ENCODE data around the gene PTGR2.
"Not testable (repeated sequence)": the region's sequence is repeated elsewhere in the genome, so short reads cannot be mapped to it uniquely, and the experiment has no call there.

PTGR2 gene

GRCh38 chr14:73829526-73830431 lies 21.9 kb upstream of the PTGR2 start:
- in situ Hi-C loops (cut with MboI; ENCODE audit: low sequenced_read_pairs), result no loop called here

GRCh38 chr14:73833034-73833433 lies 18.6 kb upstream of the PTGR2 start:
- in situ Hi-C loops (cut with MboI; ENCODE audit: low sequenced_read_pairs), result no loop called here

DNA sequence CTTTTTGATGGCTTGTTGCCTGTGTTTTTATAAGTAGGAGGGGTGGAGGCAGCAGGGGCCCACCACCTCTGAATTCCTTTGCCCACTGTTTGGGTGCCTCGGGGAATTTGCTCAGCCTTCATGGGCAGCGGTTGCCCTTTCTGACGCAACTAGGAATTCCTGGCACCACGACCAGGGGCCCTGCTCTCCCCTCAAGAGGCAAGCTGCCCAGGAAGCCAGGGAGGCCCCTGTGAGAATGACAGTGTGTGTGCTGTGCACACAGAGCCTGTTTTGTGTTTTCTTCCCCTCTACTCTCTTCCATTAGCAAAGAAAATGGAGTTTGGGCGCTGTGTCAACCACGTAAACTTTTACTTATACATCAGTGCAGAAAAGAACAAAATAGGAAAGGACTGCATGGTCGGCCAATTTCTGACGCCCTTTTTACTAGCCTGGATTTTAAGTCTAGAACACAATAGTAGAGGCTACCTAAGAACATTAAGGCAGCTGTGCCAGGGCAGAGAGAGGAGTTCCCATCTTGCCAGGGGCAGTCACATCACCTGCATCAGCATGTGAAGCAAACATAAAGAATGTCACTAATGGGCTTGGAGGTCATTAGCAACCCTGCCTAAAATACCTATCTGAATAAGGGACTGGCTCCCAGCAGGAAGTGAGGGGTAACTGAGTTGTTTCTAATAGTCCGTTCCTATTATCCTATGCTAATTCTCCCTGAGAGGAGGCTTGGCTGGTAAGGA lies 17.9 kb upstream of the PTGR2 start:
- in situ Hi-C loops (cut with MboI; ENCODE audit: low sequenced_read_pairs), result no loop called here

- in situ Hi-C loops (cut with MboI; ENCODE audit: low sequenced_read_pairs), result no loop called here
These were observed 17.4 kb upstream of the PTGR2 start for GRCh38 chr14:73834261-73834625.

DNA sequence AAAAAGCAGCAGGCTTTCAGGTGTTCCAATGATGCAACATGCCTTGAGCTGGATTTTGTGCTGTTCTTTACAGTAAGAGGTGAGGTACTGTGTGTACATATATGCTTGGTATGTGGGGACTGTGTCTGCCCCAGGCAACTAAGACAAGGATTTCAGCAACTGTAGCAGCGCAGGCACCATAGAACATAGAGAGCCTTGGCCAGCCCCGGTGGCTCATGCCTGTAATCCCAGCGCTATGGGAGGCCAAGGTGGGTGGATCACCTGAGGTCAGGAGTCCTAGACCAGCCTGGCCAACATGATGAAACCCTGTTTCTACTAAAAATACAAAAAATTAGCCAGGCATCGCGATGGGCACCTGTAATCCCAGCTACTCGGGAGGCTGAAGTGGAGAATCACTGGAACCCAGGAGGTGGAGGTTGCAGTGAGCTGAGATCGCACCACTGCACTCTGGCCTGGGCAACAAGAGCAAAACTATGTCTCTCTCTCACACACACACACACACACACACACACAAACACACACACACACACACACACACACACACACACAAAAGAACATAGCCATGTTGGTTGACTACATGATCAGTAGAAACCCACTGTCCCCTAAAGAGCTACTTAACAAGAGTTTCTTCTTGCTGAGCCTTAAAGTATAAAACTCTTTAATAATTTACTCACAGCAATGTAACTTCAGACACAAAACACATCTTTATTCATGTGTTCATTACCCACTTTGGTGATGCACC lies 13.2 kb upstream of the PTGR2 start:
- in situ Hi-C loops (cut with MboI; ENCODE audit: low sequenced_read_pairs), result not testable (repeated sequence)

DNA sequence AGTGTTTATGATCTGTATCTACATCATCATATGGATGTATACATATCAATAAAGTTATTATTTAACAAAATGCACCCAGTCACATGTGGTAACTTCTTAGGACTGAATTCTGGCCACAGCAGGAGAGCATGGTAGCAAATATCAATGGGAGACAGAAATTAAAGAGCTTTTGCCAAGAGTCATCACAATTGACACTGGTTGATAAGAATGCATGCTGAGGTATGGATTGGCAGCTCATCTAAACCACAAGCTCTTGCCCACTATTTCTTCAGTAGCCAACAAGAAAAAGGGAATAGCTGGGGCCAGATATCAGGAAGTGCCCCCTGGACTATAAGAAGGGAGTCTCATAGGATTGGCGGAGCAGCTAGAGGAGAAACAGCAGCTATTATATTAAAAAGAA lies 9.4 kb upstream of the PTGR2 start:
- in situ Hi-C loops (cut with MboI; ENCODE audit: low sequenced_read_pairs), result no loop called here

DNA sequence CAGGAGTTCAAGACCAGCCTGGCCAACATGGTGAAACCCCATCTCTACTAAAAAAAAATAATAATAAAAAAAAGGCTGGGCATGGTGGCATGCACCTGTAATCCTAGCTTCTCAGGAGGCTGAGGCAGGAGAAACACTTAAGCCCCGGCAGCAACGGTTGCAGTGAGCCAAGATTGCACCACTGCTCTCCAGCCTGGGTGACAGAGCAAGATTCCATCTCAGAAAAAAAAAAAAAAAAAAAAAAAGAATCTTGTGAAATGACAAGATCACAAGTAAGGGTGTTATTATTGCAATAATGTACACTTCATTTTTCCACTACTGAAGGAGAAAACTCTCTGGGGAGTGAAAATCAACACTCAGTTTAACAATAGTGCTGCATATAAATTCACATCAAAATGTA lies 8.8 kb upstream of the PTGR2 start:
- in situ Hi-C loops (cut with MboI; ENCODE audit: low sequenced_read_pairs), result no loop called here

DNA sequence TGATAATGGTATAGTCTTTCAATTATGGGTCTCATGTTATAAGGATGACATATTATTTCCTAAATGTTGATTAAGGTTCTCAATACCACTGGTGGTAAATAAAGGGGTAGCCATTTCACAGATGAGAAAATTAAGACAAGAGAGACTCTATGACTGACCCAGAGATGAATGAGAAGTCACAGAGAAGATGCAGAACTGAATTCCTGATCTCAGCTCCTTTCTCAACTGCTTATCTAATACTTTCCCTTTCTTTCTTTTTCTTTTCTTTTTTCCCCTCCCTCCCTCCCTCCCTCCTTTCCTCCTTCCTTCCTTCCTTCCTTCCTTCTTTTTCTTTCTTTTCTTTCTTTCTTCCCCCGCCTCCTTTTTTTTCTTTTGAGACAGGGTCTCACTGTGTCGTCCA lies 8.3 kb upstream of the PTGR2 start:
- in situ Hi-C loops (cut with MboI; ENCODE audit: low sequenced_read_pairs), result no loop called here

GRCh38 chr14:73846947-73847346 lies 4.7 kb upstream of the PTGR2 start:
- in situ Hi-C loops (cut with MboI; ENCODE audit: low sequenced_read_pairs), result no loop called here

DNA sequence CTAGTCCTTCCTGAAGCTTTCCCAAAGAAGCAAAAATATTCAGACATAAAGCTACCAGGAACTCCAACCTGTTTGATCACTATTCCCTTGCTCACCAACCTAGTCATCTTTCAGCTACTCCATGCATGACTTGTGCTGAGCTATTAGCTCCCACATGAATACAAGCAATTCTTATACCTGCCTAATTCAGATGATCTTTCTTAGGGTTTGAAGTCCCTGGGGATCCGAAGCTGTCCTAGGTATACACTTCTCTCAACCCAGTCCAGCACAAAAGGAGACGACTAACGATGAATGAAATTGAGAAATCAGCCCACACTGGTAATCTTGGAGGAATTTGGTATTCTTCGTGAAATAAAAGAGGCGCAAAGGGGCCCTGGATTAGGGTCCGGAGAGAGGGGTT lies 631 bp upstream of the PTGR2 start:
- in situ Hi-C loops (cut with MboI; ENCODE audit: low sequenced_read_pairs), result no loop called here

DNA sequence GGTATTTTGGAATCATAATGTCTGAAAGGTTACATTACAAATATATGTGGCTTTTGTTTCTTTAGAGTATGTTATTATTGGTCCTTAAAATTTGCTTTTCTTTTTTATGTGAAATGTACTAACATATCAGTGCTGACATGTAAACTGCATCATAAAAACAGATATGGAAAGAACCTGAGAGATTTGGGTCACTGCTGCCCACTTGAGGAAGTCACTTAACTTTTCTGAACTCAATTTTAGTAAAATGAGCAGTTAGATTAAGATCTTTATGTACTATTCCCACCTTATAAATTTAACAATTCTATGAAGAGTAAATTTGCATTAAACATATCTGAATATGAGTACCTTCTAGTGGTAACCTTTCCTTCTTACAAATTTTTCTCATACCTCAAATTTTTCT lies 7.5 kb downstream of the PTGR2 start:
- in situ Hi-C loops (cut with MboI; ENCODE audit: low sequenced_read_pairs), result no loop called here

- in situ Hi-C loops (cut with MboI; ENCODE audit: low sequenced_read_pairs), result no loop called here
These were observed 9.4 kb downstream of the PTGR2 start for GRCh38 chr14:73861073-73861472.

- in situ Hi-C loops (cut with MboI; ENCODE audit: low sequenced_read_pairs), result no loop called here
These were observed 10.8 kb downstream of the PTGR2 start for GRCh38 chr14:73862480-73862879.

DNA sequence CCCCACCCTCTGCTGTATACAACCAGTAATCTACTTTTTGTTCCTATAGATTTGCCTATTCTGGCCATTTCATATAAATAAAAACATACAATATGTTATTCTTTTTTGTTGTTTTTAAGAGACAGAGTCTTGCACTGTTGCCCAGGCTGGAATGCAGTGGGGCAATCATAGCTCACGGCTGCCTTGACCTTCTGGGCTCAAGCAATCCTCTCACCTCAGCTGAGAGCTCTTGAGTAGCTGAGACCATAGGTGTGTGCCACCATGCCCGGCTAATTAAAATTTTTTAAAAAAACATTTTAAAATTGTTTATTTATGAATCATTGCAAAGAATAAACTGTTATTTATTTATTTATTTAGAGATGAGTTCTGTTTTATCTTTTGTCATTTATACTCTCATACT lies 11.6 kb downstream of the PTGR2 start:
- in situ Hi-C loops (cut with MboI; ENCODE audit: low sequenced_read_pairs), result no loop called here

DNA sequence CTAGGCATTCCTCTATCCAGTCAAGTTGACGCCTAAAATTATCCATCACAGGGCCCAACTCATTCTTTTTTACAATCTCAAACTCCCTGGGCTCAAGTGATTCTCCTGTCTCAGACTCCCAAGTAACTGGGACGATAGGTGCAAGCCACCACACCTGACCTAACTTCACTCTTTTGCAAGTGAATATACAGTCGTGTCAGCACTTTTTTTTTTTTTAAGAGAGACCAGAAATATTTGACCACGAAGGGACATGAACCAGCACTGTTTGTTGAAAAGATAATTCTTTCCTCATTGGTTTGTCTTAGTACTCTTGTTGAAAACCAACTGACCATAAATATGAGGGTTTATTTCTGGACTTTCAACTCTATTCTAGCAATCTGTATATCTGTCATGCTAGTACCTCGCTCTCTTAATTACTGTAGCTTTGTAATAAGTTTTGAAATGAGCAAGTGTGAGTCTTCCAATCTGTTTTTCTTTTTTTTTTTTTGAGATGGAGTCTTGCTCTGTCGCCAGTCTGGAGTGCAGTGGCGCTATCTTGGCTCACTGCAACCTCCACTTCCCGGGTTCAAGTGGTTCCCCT lies 14.0 kb downstream of the PTGR2 start:
- in situ Hi-C loops (cut with MboI; ENCODE audit: low sequenced_read_pairs), result no loop called here

GRCh38 chr14:73869754-73870153 lies 18.1 kb downstream of the PTGR2 start:
- in situ Hi-C loops (cut with MboI; ENCODE audit: low sequenced_read_pairs), result not testable (repeated sequence)

DNA sequence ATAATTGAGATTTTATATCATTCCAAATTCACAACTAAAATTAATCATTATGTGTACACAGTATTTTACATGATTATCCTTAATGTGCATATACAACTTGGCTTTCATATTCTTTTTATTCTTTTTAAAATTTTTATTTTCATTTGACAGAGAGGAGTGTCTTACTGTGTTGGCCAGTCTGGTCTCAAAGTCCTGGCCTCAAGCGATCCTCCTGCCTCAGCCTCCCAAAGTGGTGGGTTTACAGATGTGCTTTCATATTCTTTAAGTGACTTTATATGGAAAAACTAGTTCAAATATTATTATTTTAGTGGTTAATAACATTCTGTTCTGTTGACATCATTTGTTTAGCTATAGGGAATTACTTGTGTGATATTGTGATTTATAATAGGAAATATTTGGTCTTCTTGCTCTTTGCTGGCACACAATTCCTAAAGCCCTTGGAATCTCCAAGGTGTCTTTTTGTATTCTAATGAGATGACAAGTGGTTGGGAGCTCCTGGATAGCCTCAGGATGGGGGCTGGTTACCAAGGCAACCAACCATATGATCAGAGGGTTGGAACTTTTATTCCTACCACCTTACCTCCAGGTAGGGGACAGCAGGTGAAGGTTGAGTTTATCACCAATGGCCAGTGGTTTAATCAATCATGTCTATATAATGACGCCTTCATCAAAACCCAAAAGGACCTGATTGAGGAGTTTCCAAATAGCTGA lies 19.0 kb downstream of the PTGR2 start:
- in situ Hi-C loops (cut with MboI; ENCODE audit: low sequenced_read_pairs), result no loop called here

DNA sequence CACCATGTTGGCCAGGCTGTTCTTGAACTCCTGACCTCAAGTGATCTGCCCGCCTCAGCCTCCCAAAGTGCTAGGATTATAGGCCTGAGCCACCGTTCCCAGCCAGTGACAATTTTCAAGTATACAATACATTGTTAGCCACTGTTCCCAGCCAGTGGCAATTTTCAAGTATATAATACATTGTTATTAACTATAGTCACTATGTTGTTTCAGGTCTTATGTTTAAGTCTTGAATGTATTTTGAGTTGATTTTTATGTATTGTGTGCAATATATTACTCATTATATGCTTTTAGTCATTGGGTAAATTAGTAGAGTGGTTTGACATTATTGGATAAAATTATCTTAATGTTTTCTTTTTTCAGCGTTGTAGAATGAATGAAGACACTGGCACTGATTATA lies 22.0 kb downstream of the PTGR2 start:
- in situ Hi-C loops (cut with MboI; ENCODE audit: low sequenced_read_pairs), result no loop called here

- in situ Hi-C loops (cut with MboI; ENCODE audit: low sequenced_read_pairs), result no loop called here
These were observed 26.2 kb downstream of the PTGR2 start for GRCh38 chr14:73877790-73878189.

DNA sequence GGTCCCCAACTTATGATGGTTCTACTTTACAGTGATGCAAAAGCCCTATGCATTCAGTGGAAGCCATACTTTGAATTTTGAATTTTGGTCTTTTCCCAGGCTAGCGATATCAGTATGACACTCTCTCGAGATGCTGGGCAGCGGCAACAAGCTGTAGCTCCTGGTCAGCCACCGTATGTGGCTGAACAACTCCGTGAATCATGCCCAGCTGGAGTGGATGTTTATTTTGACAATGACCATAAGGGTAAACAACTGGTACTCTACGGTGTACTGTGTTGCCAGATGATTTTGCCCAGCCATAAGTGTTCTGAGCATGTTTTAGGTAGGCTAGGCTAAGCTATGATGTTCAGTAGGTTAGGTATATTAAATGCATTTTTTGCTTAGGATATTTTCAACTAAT lies 26.8 kb downstream of the PTGR2 start:
- in situ Hi-C loops (cut with MboI; ENCODE audit: low sequenced_read_pairs), result no loop called here

DNA sequence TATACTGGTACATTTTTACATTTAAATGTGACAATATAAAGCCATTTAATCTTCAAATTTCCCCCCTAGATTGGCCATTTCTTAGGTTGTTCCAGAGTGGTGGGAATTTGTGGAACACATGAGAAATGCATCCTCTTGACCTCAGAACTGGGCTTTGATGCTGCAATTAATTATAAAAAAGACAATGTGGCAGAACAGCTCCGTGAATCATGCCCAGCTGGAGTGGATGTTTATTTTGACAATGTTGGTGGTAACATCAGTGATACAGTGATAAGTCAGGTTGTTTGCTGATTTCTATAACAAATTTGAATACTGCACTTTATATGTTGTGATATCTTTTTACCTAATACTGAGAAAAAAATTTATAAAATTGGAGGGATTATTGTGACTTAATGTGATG lies 27.4 kb downstream of the PTGR2 start:
- in situ Hi-C loops (cut with MboI; ENCODE audit: low sequenced_read_pairs), result no loop called here

Data from hTERT RPE-1 (cell line).